GM18505 (cell line): ENCODE results near the gene RPL29.

Experiments used
- ATAC-seq: cut with Tn5 transposase; IDR thresholded peaks from one replicate; pipeline ENCODE4 v1.9.1; 2021; ENCODE audit not compliant: unreplicated experiment
- POLR2A ChIP-seq: IDR thresholded peaks from 4 replicates; pipeline ENCODE4 v1.6.1; 2011; ENCODE audit warnings: borderline replicate concordance; ENCODE audit not compliant: insufficient read depth, insufficient read length; ENCODE audit errors: extremely low read depth

The RPL29 gene

GRCh38 chr3:51975852-51976549 lies 19.7 kb downstream of the RPL29 start:
- no peak for ATAC-seq
- no peak for TF ChIP-seq POLR2A

GRCh38 chr3:51974963-51975851 lies 20.5 kb downstream of the RPL29 start, which contains the start of gene ABHD14A:
ABHD14A (plus strand) TSS chr3:51975064; CDS start chr3:51975136, 72 bp downstream.
- peak; percentile 88 for TF ChIP-seq POLR2A
- peak; percentile 47 for ATAC-seq

GRCh38 chr3:51974277-51974962 lies 21.3 kb downstream of the RPL29 start:
- TF ChIP-seq POLR2A = no peak
- peak; percentile 7 for ATAC-seq

- TF ChIP-seq POLR2A = no peak
- ATAC-seq = no peak
Observed at GRCh38 chr3:51971350-51971749, 24.3 kb downstream of the RPL29 start.

GRCh38 chr3:51970606-51971300 lies 24.9 kb downstream of the RPL29 start:
- TF ChIP-seq POLR2A = no peak
- ATAC-seq = no peak

- no peak for TF ChIP-seq POLR2A
- ATAC-seq = no peak
Observed at GRCh38 chr3:51969841-51970240, 25.9 kb downstream of the RPL29 start.

GRCh38 chr3:51968883-51969678 lies 26.6 kb downstream of the RPL29 start:
- TF ChIP-seq POLR2A = no peak
- no peak for ATAC-seq

- no peak for TF ChIP-seq POLR2A
- ATAC-seq = no peak
Observed at GRCh38 chr3:51968170-51968775, 27.4 kb downstream of the RPL29 start.

GRCh38 chr3:51967384-51968169 lies 28.1 kb downstream of the RPL29 start, which contains the start of gene PCBP4:
PCBP4 (minus strand) TSS chr3:51967454; CDS start chr3:51961240, 6,214 bp downstream.
- peak; percentile 56 for ATAC-seq
- TF ChIP-seq POLR2A = no peak

GRCh38 chr3:51966922-51967383 lies 28.7 kb downstream of the RPL29 start:
- peak; percentile 42 for ATAC-seq
- no peak for TF ChIP-seq POLR2A

GRCh38 chr3:51966486-51966885 lies 29.2 kb downstream of the RPL29 start:
- no peak for TF ChIP-seq POLR2A
- no peak for ATAC-seq

GRCh38 chr3:51966016-51966415 lies 29.7 kb downstream of the RPL29 start:
- TF ChIP-seq POLR2A = no peak

More at GRCh38 chr3:51966016-51966415, 29.7 kb downstream of the RPL29 start:
- no peak for ATAC-seq
